Activated CD8-positive, alpha-beta memory T cell treated with anti-CD3 and anti-CD28 coated beads for 36 hours (primary cell): ENCODE data around the gene DOP1A. TPM values are rescaled to one million over a fixed set of nuclear protein-coding genes. Genes with fewer than 3 reads are reported as not detected.

Source experiments
- CTCF ChIA-PET: fragments of 350-600 bp; sonication (Branson Sonifier 250); formaldehyde crosslinking; loops from one replicate; lab custom pipeline; 2021; ENCODE audit warnings: antibody characterized with exemption; lab: Charles Lee
- POLR2A ChIA-PET: fragments of 350-600 bp; sonication (Branson Sonifier 250); formaldehyde crosslinking; loops from one replicate; lab custom pipeline; 2021; ENCODE audit warnings: antibody characterized with exemption; lab: Charles Lee
- total RNA-seq, 2 experiments: library from RNA; stranded (reverse); gene quantifications; one replicate each; pipeline ENCODE4 v1.2.3, GENCODE V29; 2021

DOP1A gene
- total RNA-seq, 2 experiments from 2014 or later = 7.3 to 8.0 TPM

DNA sequence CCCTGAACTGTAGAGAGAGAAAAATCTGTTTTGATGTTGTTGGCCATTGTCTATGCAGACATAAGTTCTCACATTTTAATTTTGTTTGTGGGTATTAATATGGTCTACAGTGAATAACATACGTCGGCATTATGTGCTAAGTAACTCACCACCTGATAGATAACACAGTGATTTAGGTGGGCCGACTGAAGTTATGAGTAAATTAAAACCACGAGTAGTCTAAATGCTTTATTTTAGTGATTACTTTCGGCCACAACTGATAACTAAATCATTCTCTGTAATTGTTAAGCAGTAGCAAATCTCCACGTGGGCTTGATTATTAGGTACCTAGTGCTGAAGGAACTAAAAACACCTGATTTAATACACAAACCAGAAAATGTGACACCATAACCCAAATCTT is 1.1 kb downstream of the DOP1A start:
- POLR2A ChIA-PET = interaction anchor here (0.7 to 1.0 kb wide), 2 partner anchors 17 to 820 kb away, joined by 3 to 4 read pairs; no protein-coding TSS in a partner anchor

DNA sequence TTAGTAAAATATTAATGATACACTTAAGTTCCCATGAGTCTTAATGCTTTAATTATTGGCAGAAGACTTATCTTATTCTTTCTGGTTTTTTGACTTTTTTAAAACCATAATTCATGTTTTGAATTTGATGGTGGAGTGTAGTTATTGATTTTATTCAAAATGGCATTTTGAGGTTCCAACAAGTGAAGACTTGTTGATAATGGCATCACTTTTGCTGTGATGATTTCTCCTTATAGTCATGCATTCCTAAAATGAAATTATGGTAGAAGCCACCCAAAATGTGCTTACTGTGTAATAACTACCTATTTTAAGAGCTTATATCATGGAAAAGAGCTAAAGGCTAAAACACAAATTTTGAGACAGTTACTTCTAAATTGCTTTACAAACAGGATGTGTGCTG is 2.2 kb downstream of the DOP1A start:
- CTCF ChIA-PET = no interaction called here
- POLR2A ChIA-PET = no interaction called here

More for the DNA sequence above, 1.1 kb downstream of the DOP1A start:
- CTCF ChIA-PET = interaction anchor here (1.9 to 3.7 kb wide), 3 partner anchors 146 to 154 kb away, joined by 9 to 16 read pairs (median 12); no protein-coding TSS in a partner anchor

DNA sequence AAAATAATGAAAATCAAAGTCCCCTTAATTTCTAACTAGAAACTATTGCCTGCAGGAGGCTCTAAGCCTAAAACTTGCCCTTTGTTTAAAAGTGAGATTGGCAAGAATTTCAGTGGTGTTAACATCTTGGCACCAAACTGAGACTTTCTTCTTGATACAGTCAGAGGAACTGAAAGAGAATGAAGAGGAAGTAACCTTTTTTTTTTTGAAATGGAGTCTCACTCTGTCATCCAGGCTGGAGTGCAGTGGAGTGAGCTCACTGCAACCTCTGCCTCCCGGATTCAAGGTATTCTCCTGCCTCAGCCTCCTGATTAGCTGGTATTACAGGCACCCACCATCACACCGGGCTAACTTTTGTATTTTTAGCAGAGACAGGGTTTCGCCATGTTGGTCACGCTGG is 3.6 kb downstream of the DOP1A start:
- POLR2A ChIA-PET = no interaction called here

DNA sequence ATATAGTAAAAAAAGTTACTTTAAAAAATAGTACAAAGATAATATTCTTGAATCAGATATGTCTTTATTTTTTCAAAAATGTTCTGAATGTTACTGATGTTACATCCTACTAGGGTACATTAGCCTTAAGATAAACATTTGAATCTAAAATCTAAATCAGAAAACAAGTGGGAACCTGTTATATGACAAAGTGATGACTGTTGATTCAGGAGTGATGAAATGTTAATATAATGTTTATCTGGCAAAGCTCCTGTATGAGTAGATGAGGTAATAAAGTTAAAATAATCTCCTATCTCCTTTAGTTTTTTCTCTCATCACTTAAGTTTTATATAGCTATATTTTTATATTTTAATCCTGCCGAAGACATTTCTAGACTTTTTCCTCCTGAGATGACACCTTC is 4.2 kb downstream of the DOP1A start:
- ChIA-PET CTCF (interaction anchor here (1.1 kb wide), 1 partner anchor 141 kb away, joined by 3 read pairs; no protein-coding TSS in a partner anchor), POLR2A (no interaction called here)

More for the DNA sequence above, 3.6 kb downstream of the DOP1A start:
- CTCF ChIA-PET = interaction anchor here (1.1 kb wide), 1 partner anchor 142 kb away, joined by 3 read pairs; no protein-coding TSS in a partner anchor

DNA sequence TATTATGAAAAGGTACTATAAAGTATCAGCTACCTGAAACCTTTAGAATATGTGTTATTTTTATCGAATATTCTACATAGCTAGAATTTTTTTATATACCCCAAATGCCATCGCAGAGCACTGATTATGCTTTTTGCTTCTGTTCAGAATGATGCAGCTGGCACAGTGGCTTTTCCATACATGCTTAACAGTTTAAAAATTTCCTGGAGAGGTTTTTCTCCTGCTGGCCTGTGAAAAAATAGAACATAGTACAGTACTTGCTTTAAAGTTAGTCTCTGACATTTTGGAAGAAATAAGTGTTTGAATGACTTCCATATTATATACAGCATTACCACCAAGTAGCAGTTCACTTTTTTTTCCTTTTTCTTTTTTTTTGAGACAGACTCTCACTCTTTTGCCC is 5.3 kb downstream of the DOP1A start:
- POLR2A ChIA-PET = no interaction called here
- CTCF ChIA-PET = no interaction called here

DNA sequence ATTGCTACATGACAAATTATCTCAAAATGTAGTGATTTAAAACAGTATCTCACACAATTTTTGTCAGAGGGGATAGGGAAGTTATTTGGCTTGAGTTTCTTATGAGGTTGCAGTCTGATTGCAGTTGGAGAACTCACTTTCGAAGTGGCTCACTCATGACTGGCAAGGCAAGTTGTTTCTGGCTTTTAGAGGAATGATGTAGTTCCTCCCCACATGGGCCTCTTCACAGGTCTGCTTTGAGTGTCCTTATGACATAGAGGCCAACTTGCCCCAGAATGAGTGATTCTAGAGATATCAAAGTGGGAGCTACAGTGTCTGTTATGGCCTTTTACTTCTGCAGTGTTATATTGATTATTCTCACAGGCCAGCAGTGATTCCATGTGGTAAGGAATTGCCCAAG is 6.1 kb downstream of the DOP1A start:
- CTCF ChIA-PET = no interaction called here

DNA sequence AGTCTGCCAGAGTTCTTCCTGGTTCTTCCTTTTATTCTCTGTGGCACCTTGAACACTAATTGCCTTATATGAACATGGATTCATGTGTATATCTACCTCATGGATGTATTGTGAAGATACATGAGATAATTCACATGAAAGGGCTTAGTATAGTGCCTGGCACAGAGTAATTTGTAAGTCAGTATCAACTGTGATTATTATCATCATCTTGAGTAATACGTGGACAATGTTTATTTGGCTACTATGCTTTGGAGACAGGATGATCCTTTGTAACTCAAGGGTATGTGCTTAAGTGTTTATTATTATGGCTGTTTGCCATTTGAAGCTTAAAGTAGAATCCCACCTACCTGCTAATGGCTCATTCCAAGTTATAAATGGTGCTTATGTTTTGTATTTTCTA is 16.0 kb downstream of the DOP1A start:
- POLR2A ChIA-PET = no interaction called here
- CTCF ChIA-PET = interaction anchor here (1.5 kb wide), 1 partner anchor 8 kb away, joined by 3 read pairs; no protein-coding TSS in a partner anchor

More for the DNA sequence above, 6.1 kb downstream of the DOP1A start:
- POLR2A ChIA-PET = no interaction called here

DNA sequence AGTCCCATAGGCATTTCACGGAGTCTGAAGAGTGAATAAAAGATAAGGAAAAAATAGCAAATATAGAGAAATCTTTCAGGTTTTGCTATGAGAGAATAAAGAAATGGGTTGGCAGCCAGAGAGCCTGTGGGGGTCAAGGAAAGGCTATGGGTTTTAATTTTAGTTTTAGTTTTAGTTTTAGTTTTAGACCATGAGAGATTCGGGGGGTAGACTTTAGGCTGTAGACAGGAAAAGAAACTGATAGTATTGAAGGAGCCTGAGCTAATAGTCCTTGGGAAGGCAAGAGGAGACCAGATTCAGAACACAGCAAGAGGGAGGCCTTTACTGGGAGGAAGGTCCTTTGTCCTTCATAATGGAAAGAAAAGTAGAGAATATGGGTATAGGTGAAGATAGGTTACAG is 19.3 kb downstream of the DOP1A start:
- CTCF ChIA-PET = no interaction called here

DNA sequence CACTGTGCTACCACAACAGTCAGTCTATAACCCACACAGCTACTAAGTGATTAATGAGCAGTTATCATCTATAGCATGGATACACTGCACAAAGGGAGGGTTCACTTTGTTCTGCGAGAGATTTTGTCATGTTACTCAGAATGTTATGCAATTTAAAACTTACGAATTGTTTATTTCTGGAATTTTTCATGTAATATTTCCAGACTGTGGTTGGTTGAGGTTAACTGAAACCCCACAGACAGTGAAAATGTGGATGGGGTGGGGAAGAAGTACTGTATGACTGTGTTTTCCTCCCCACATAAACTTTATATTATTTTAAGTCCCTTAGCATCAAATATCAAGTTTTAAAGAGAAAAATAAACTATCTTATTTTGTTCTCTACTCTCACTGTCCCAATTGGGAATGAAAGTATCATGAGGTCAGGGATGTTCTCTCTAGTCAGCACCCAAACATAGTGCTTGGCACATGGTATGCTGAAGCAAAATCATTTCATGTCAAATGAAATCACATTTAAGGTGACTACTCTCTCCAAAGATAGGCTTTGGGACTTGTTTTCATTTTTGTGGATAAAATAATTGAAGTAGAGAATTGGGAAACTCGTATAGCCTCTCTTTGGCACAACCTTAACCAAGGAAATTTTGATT is 25.4 kb downstream of the DOP1A start:
- CTCF ChIA-PET = no interaction called here
- POLR2A ChIA-PET = no interaction called here

More for the DNA sequence above, 19.3 kb downstream of the DOP1A start:
- POLR2A ChIA-PET = no interaction called here

DNA sequence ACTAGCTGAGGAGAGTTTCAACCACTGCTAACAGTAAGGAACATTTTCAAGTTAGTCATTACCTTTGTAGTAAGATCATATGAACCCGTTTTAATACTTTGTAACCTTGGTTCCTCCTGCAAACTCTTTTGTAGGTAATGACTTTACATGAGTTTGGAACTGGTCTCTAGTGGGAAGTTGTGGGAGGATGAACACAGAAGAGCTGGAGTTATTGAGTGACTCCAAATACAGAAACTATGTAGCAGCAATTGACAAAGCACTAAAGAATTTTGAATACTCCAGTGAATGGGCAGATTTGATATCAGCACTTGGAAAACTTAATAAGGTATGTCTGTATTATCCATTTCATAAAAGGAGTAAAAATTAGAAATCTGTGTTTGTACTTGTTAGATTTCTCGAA is 29.3 kb downstream of the DOP1A start:
- POLR2A ChIA-PET = no interaction called here
- CTCF ChIA-PET = no interaction called here

DNA sequence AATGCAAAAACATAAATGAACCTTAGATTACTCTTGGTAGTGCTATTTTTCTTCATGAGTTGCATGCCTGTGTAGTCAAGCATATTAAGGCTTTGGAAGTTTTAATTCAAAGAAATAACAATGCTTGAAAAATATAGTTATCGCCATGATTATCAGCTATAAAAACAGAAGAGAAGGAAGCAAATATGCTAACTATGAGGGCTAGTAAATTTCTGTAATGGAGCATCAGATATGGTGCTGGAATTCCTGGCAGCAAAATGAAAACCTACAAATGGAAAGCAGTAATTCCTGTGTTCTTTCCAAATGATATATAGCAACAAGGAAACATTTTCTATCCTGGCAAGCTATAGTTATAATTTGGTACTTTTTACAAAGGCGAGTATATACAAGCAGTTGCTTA is 29.7 kb downstream of the DOP1A start:
- CTCF ChIA-PET = no interaction called here

DNA sequence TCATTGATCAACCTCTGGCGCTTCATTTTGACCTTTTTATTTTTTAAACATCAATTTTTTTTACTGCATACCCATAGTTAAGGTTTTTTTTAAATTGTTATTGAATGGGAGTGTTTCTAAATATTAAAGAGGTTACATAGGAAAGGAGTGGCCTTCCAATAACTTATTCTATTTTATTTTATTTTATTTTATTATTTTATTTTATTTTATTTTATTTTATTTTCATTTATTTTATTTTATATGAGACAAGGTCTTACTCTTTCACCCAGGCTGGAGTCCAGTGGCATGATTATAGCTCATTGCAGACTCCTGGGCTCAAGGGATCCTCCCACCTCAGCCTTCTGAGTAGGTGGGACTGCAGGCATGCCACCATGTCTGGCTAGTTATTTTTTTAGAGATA is 30.2 kb downstream of the DOP1A start:
- ChIA-PET CTCF (no interaction called here), POLR2A (no interaction called here)

More for the DNA sequence above, 29.7 kb downstream of the DOP1A start:
- POLR2A ChIA-PET = no interaction called here

DNA sequence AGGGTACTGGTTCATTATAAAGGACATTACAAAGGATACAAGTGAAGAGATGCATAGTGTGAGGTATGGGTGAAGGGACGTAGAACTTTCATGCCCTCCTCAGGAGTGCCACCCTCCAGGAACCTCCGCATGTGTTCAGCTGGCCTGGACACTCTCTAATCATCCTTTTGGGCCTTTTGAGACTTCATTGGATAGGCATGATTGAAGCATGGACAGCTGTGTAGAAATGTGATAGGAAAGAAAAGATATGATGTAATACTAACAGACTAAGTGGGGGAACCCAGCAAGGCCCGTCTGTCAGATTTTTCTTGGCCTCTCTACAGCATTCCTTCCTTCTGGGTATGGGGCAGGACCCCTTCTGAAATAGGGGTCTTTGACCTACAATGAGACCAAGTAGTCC is 31.1 kb downstream of the DOP1A start:
- ChIA-PET CTCF (no interaction called here), POLR2A (no interaction called here)

DNA sequence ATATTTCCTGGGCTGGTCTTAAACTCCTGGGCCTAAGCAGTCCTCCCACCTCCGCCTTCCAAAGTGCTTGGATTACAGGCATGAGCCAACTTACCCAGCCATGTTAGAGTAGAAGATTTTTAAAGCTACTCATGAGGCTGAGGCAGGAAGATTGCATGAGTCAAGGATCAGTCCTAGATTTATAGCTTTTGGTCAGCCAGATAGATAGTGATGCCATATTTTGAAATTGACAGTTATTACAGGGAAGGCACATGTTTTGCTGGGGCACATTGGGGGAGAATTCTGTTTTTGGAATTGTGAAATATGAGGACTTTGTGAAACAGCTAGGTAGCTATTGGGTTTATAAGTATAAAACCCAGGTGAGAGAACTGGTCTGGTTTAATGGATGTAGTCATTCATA is 40.9 kb downstream of the DOP1A start:
- ChIA-PET CTCF (interaction anchor here (1.6 kb wide), 1 partner anchor 43 kb away, joined by 6 read pairs; the partner anchor contains the start of gene UBE3D), POLR2A (no interaction called here)

DNA sequence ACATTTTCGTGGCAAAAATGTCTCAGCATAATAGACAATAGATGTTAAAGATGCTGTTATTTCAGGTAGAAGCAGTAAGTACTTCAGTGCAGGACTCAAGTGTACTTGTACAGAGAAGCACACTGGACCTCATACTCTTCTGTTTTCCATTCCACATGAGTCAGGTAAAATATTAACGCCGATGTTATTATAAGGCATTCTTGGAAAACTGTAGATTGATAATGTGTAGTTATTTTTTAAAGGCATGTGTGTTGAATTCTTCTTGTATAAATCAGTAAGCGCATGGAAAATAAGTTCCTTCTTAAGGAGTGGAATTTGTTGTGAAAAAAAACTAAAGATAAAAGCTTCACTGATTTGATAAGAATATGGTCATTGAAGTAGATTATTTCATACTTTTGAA is 45.8 kb downstream of the DOP1A start:
- POLR2A ChIA-PET = no interaction called here
- CTCF ChIA-PET = interaction anchor here (1.3 kb wide), 1 partner anchor 47 kb away, joined by 7 read pairs; the partner anchor contains the start of genes DOP1A and UBE3D

DNA sequence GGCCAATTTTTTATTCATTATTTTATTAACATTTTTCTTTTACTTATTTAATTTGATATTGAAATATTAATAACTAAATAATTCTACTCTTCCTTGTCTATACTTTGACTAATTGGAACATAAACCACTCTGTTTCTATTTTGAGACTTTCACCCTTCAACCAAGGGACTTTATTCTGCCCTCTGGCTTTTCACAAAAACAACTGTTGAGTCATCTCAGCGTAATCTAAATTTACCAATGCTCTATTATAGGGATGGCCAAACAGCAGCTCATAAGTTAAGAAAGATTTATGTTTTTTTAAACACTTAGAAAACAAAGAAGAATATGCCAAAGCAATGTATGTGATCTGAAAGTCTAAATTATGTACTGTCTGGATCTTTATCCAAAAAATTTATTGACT is 46.7 kb downstream of the DOP1A start:
- POLR2A ChIA-PET = no interaction called here
- CTCF ChIA-PET = no interaction called here

DNA sequence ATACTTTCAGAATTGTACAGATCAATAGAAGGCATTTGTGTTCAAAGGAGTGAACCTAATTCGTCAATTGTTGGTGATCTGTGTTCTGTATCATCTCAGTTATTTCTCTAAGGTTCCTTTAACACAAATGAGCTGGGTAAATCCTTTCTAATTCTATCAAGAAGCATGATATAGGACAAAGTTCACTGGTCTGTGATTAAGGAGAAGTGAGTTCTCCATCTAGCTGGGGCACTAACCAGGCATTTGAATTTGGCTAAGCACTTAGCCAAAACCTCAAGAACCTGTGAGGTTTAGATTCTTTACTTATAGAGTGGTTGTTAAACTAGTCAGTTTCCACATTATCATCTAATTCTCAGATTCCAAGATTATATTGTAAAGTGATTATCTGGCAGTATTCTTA is 50.3 kb downstream of the DOP1A start:
- ChIA-PET CTCF (no interaction called here), POLR2A (no interaction called here)

DNA sequence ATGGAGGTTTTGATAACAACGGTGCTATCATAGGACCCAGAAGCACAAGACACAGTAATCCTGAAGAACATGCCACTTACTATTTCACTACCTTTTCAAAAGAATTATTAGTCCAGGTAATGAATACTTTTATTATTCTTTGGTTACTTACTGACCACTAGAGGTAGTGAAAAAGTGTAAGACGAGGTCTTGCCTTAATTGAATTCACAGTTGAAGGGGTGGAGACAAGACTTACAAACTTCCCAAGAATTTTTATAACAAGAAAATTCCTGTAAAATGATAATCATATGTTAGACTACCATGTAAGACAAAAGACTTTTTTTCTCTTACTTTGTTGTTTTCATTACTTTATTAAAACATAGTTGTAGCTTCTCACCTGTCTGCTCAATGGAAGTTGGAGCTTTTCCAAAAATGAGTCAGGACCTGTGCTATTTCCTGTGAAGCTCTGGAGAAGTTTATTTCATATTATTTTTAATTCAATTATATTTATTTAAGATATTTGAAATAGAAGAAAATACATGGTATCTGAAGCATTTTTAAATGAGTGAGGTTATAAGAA is 52.4 kb downstream of the DOP1A start:
- ChIA-PET CTCF (no interaction called here), POLR2A (no interaction called here)

DNA sequence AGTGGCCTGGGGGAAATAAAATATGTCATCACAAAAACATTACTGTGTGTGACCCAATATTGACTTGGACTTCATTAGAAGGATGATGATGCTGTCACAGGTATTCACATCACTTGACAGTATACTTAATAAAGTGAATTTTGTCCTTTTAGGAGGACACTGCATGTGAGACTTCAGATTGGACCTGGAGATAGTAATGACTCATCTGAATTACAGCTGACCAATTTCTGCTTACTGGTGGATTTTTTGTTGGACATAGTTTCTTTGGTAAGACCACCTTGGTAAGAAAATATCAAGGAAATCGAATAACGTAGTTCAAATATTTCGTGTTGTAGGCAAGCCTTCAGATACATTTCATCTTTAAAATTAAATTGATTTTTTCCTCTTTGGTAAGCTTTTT is 57.1 kb downstream of the DOP1A start:
- ChIA-PET CTCF (no interaction called here), POLR2A (no interaction called here)

DNA sequence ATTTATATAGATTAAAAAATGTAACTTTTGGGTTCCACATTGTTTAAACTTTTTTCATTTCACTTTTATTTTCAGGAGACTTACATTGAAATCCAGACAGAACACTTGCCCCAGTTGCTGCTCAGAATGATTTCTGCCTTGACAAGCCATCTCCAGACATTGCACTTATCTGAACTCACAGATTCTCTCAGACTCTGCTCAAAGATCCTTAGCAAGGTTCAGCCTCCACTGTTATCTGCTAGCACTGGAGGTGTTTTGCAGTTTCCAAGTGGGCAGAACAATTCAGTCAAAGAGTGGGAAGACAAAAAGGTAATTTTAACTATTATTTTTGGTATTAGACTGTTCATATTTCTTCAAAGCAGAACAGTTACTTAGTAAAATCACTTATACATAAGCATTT is 58.0 kb downstream of the DOP1A start:
- CTCF ChIA-PET = no interaction called here
- POLR2A ChIA-PET = no interaction called here

DNA sequence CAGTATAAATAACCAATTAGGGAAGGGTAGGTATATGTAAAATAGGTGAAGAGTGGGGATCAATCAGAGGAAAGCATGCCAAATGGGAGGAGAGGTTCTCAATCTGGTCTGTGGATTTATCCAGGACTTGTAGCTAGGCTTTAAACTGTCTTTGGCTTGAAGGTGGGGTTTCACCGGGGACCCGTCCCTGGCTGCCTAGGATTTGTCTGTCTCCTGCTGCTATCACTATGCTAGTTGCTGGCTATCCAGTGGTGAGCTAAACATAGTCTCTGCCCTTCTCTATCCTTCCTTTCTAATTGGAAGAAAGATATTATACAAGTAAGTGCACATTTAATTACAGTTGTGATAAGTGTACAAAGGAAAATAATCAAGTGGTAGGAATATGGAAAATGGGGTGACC is 58.8 kb downstream of the DOP1A start:
- CTCF ChIA-PET = no interaction called here
- POLR2A ChIA-PET = no interaction called here
